Endothelial cell of umbilical vein (primary cell): Measurements from ENCODE around the gene IFRD2. TPM values are rescaled to one million over a fixed set of nuclear protein-coding genes. Genes with fewer than 3 reads are reported as not detected.
A peak's percentile ranks its signal among the peaks of the same experiment; 100 is the strongest.

Source experiments
- BruUV-seq: library from RNA; stranded (reverse); fragments of 400-500 nt; replicated peaks from 2 replicates; lab custom pipeline; 2021; lab: Mats Ljungman, UMichigan
- CTCF ChIA-PET: fragments of 300-600, 350-600 bp; sonication (Branson Sonifier 250); formaldehyde crosslinking; loops from one replicate; lab custom pipeline; 2021; ENCODE audit warnings: antibody characterized with exemption, inconsistent platforms; lab: Charles Lee
- POLR2A ChIA-PET: fragments of 300-600, 350-600 bp; sonication (Branson Sonifier 250); formaldehyde crosslinking; loops from one replicate; lab custom pipeline; 2021; ENCODE audit warnings: antibody characterized with exemption, inconsistent platforms; lab: Charles Lee
- DNase-seq: peaks from one replicate; pipeline ENCODE4 v3.0.0-alpha.2; 2011; ENCODE audit warnings: low read depth, low spot score
- FAIRE-seq: peaks from 2 replicates; lab custom pipeline; 2011; peaks lifted over from hg19 to GRCh38; lab: Jason Lieb, UNC
- H2AFZ ChIP-seq: 2 replicates; pipeline ENCODE4 v1.6.0; 2012; ENCODE audit warnings: low read depth, low read length, control low read depth, inconsistent platforms
- H3K27ac ChIP-seq: 2 replicates; pipeline ENCODE4 v1.5.1; 2011; ENCODE audit warnings: low read depth, mild to moderate bottlenecking, control low read depth, low read length, moderate library complexity; ENCODE audit not compliant: insufficient read depth
- H3K27me3 ChIP-seq, 2 experiments: 2 replicates each; pipeline versions ENCODE4 v1.6.0 to v1.6.1; 2011; ENCODE audit warnings: low read length in 2 of 2, mixed read lengths in 1 of 2; ENCODE audit not compliant: control insufficient read depth in 2 of 2, insufficient read depth in 2 of 2
- H3K36me3 ChIP-seq, 2 experiments: 2 replicates in 1 of 2; 3 replicates in 1 of 2; pipeline ENCODE4 v1.5.1; 2011; ENCODE audit warnings: low read length in 2 of 2, mild to moderate bottlenecking in 1 of 2, moderate library complexity in 1 of 2; ENCODE audit not compliant: control insufficient read depth in 2 of 2, insufficient read depth in 2 of 2; ENCODE audit errors: extremely low read depth in 1 of 2
- H3K4me1 ChIP-seq: 3 replicates; pipeline ENCODE4 v1.5.1; 2011; ENCODE audit warnings: mild to moderate bottlenecking, low read length; ENCODE audit not compliant: control insufficient read depth, insufficient read depth; ENCODE audit errors: extremely low read depth
- H3K4me2 ChIP-seq: 2 replicates; pipeline ENCODE4 v1.6.1; 2011; ENCODE audit warnings: low read length, control low read depth, mixed read lengths; ENCODE audit not compliant: insufficient read depth
- H3K4me3 ChIP-seq, 3 experiments: fragments of 200-600 bp in 1 of 3; sonication (generic), shearing (Covaris generic) in 1 of 3; replicated peaks in 1 of 3; 2 replicates each; pipeline ENCODE4 v1.5.1; 2011 to 2016; ENCODE audit warnings: control low read depth in 3 of 3, low read length in 3 of 3, mild to moderate bottlenecking in 2 of 3, inconsistent platforms in 1 of 3, low read depth in 1 of 3, moderate library complexity in 1 of 3; ENCODE audit not compliant: insufficient read depth in 1 of 3
- H3K79me2 ChIP-seq: 2 replicates; pipeline ENCODE4 v1.6.0; 2012; ENCODE audit warnings: low read length, inconsistent platforms; ENCODE audit not compliant: control insufficient read depth, insufficient read depth
- H3K9ac ChIP-seq: replicated peaks from 2 replicates; pipeline ENCODE3; 2011; ENCODE audit warnings: low read length, control low read depth; ENCODE audit not compliant: insufficient read depth; ENCODE audit errors: extremely low read depth
- H3K9me1 ChIP-seq: replicated peaks from 3 replicates; pipeline ENCODE4 v1.6.0; 2011; ENCODE audit warnings: mild to moderate bottlenecking, low read length; ENCODE audit not compliant: control insufficient read depth, insufficient read depth; ENCODE audit errors: extremely low read depth
- H3K9me3 ChIP-seq: replicated peaks from 2 replicates; pipeline ENCODE4 v1.5.1; 2012; ENCODE audit warnings: low read length, inconsistent platforms; ENCODE audit not compliant: control insufficient read depth, insufficient read depth
- H4K20me1 ChIP-seq: replicated peaks from 2 replicates; pipeline ENCODE3; 2011; ENCODE audit warnings: mild to moderate bottlenecking, low read length; ENCODE audit not compliant: control insufficient read depth, insufficient read depth; ENCODE audit errors: extremely low read depth
- CTCF ChIP-seq, 2 donors: IDR thresholded peaks; 1 replicate in 1 of 2; 2 replicates in 1 of 2; pipeline ENCODE4 v1.5.1; 2011; ENCODE audit warnings: low read length in 2 of 2, mild to moderate bottlenecking in 2 of 2, moderate library complexity in 2 of 2, control low read depth in 1 of 2, inconsistent platforms in 1 of 2, low read depth in 1 of 2; ENCODE audit not compliant: insufficient read depth in 1 of 2; ENCODE audit errors: extremely low read depth in 1 of 2
- EZH2 ChIP-seq: IDR thresholded peaks from 2 replicates; pipeline ENCODE4 v1.6.1; 2012; ENCODE audit warnings: borderline replicate concordance, low read depth, mild to moderate bottlenecking, moderate library complexity, low read length, inconsistent platforms; ENCODE audit not compliant: severe bottlenecking
- FOS ChIP-seq: IDR thresholded peaks from 2 replicates; pipeline ENCODE4 v1.6.1; 2011; ENCODE audit warnings: mild to moderate bottlenecking, low read length, moderate library complexity, borderline replicate concordance; ENCODE audit not compliant: insufficient read depth
- GATA2 ChIP-seq: IDR thresholded peaks from 2 replicates; pipeline ENCODE4 v1.7.0; 2011; ENCODE audit warnings: low read depth, mild to moderate bottlenecking, moderate library complexity, mixed read lengths, low read length; ENCODE audit not compliant: insufficient read length, insufficient read depth
- JUN ChIP-seq: IDR thresholded peaks from 2 replicates; pipeline ENCODE4 v1.6.1; 2011; ENCODE audit warnings: borderline replicate concordance, low read depth; ENCODE audit not compliant: insufficient read length, insufficient read depth
- MAX ChIP-seq: IDR thresholded peaks from 2 replicates; pipeline ENCODE4 v1.6.1; 2011; ENCODE audit not compliant: insufficient read depth, insufficient read length
- MYC ChIP-seq: IDR thresholded peaks from one replicate; pipeline ENCODE4 v1.6.1; 2011; ENCODE audit warnings: mild to moderate bottlenecking, low read depth, low read length
- POLR2A ChIP-seq: IDR thresholded peaks from 2 replicates; pipeline ENCODE4 v1.6.1; 2012; ENCODE audit warnings: low read depth, mild to moderate bottlenecking, control low read depth, low read length
- POLR2AphosphoS5 ChIP-seq: IDR thresholded peaks from 2 replicates; pipeline ENCODE4 v1.6.1; 2012; ENCODE audit warnings: low read depth, mild to moderate bottlenecking, control low read depth, low read length, moderate library complexity; ENCODE audit not compliant: insufficient read depth
- dilution Hi-C: fragments of 300-500 bp; cut with MboI; formaldehyde crosslinking; loops from one replicate; pipeline ENCODE4 v1.15.0; 2019; ENCODE audit warnings: low sequenced_read_pairs; ENCODE audit not compliant: extremely low pct_ligation_motif_present
- intact Hi-C: fragments of 100-400 bp; cut with micrococcal nuclease; formaldehyde crosslinking; loops from one replicate; pipeline ENCODE4 v1.10.0; 2022
- polyA plus RNA-seq, 4 experiments: library from polyadenylated mRNA; depleted of rRNA in 3 of 4; stranded (reverse) in 3 of 4; unstranded in 1 of 4; fragments of >200 nt; gene quantifications; 2 replicates each; pipeline versions ENCODE4 v1.2.1 to v1.2.3, GENCODE V29; 2011 to 2012; ENCODE audit warnings: missing spikeins in 1 of 4
- total RNA-seq: library from RNA; stranded (reverse); gene quantifications from 2 replicates; pipeline ENCODE4 v1.2.3, GENCODE V29; 2021

The IFRD2 gene
- total and polyA plus RNA-seq, 2 donors (not counting 3 experiments of a cell fraction or from before 2014, with no cell fraction given): 99.4 to 111 TPM

- no peaks in the 10 kb centered on the region for H3K9me3 ChIP-seq
- TSS peak; percentile 79 for BruUV-seq
- no peak overlapping the region for H3K4me2 ChIP-seq
- dilution Hi-C loops (no loop called here), intact Hi-C loops (no loop called here)
- no peak overlapping the region for H3K27ac ChIP-seq
- H3K36me3 ChIP-seq: peaks cover 14 to 37% of the 10 kb centered on the region in 2 experiments
- DNase-seq (no peak), FAIRE-seq (no peak)
- CTCF ChIA-PET: interaction anchor here (1.9 to 8.6 kb wide), 6 partner anchors 8 to 65 kb away, joined by 12 to 98 read pairs (median 26); partner anchors contain the start of gene GNAT1
- H4K20me1 ChIP-seq: no peaks in the 10 kb centered on the region
- H3K9ac ChIP-seq: no peak overlapping the region
- no peaks in the 10 kb centered on the region for H3K27me3 ChIP-seq
- peaks cover 40% of the 10 kb centered on the region for H3K4me1 ChIP-seq
- no peak overlapping the region for H3K4me3 ChIP-seq
- POLR2A ChIA-PET: interaction anchor here (0.6 to 2.1 kb wide), 3 partner anchors 16 to 62 kb away, joined by 3 to 11 read pairs (median 3); no protein-coding TSS in a partner anchor
- no peak overlapping the region for H2AFZ ChIP-seq
- H3K79me2 ChIP-seq: peaks cover 23% of the 10 kb centered on the region
- no peaks in the 10 kb centered on the region for H3K9me1 ChIP-seq
- TF ChIP-seq JUN: no peak
- no peak for TF ChIP-seq EZH2
- TF ChIP-seq MYC: no peak
- no peak for TF ChIP-seq CTCF (IDR thresholded peaks at IDR 0.05; ENCODE audit: extremely low read depth in 1 of 2, insufficient read depth in 1 of 2, low read depth in 1 of 2, low read length in 2 of 2)
- no peak for TF ChIP-seq POLR2A
- TF ChIP-seq FOS: no peak
- no peak for TF ChIP-seq GATA2
- no peak for TF ChIP-seq MAX
- no peak for TF ChIP-seq POLR2AphosphoS5
These were observed 33.2 kb downstream of the IFRD2 start for GRCh38 chr3:50258979-50259378.
